PC-9 (cell line): Measurements from ENCODE around the gene RNF126.
"Not testable (repeated sequence)": the region's sequence is repeated elsewhere in the genome, so short reads cannot be mapped to it uniquely, and the experiment has no call there.

Source experiments
- EZH2 ChIP-seq: fragments of 200-600 bp; sonication (generic); IDR thresholded peaks from 2 replicates; pipeline ENCODE4 v1.8.0; 2017; ENCODE audit warnings: antibody characterized with exemption, low read depth
- TF ChIP-seq, protein P1 (sequence below): fragments of 200-600 bp; sonication (generic); conservative IDR thresholded peaks from 2 replicates; pipeline ENCODE4 v1.6.1; 2017; ENCODE audit warnings: mixed run types, antibody characterized with exemption, mild to moderate bottlenecking, moderate library complexity

DNA sequence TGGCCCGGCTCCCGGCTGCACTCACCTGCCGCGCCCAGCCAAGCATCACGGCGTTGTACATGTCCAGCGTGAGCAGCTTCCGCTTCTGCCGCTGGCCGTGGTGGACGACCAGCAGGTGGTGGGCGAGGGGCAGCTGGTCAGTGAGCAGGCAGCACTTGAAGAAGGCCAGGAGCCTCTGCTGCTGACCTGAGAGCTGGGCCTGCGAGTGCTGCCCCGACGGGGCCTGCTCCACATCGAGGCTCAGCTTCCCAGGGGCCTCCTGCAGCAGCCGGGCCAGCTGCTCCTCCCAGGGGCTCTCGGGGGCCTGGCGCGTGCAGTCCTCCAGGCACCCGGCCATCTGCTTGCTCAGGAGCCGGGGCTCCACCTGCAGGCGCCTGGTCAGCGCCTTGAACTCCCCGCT lies 33.5 kb downstream of the RNF126 start:
- TF ChIP-seq, protein P1, sequence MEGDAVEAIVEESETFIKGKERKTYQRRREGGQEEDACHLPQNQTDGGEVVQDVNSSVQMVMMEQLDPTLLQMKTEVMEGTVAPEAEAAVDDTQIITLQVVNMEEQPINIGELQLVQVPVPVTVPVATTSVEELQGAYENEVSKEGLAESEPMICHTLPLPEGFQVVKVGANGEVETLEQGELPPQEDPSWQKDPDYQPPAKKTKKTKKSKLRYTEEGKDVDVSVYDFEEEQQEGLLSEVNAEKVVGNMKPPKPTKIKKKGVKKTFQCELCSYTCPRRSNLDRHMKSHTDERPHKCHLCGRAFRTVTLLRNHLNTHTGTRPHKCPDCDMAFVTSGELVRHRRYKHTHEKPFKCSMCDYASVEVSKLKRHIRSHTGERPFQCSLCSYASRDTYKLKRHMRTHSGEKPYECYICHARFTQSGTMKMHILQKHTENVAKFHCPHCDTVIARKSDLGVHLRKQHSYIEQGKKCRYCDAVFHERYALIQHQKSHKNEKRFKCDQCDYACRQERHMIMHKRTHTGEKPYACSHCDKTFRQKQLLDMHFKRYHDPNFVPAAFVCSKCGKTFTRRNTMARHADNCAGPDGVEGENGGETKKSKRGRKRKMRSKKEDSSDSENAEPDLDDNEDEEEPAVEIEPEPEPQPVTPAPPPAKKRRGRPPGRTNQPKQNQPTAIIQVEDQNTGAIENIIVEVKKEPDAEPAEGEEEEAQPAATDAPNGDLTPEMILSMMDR: not testable (repeated sequence)
- not testable (repeated sequence) for TF ChIP-seq EZH2
